ENCODE measurements around the gene ASXL1. TPM values are rescaled to one million over a fixed set of nuclear protein-coding genes. Genes with fewer than 3 reads are reported as not detected.

Gene ASXL1
- total RNA-seq, 4 donors from 2014 or later = 43.5 to 79.8 (median 58.4) TPM

DNA sequence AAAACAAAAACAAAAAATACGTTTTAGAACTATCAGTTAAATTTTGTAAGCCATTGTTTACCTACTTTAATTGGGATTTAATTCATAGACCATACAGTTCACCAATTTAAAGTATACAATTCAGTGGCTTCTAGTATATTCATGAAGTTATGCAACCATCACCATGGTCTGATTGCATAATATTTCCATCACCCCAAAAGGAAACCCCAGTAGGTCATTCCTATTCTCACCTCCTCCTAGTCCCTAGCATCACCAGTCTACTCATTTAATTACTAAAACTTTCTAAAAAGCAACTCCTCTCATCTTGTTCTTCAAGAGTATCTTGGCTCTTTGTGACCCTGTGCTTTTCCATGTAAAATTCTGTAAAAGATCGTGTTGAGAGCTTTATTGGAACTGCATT, 60.2 kb downstream of the ASXL1 start:
- Histone ChIP-seq H3K4me1 (peaks cover 0 to 35% (median 0%) of the 10 kb centered on the region in 3 donors), H3K9me3 (no peaks in the 10 kb centered on the region), H3K36me3 (no peaks in the 10 kb centered on the region), H3K27me3 (no peaks in the 10 kb centered on the region), H3K27ac (no peak overlapping the region), H3K4me3 (no peak overlapping the region)
- TF ChIP-seq, protein P1, sequence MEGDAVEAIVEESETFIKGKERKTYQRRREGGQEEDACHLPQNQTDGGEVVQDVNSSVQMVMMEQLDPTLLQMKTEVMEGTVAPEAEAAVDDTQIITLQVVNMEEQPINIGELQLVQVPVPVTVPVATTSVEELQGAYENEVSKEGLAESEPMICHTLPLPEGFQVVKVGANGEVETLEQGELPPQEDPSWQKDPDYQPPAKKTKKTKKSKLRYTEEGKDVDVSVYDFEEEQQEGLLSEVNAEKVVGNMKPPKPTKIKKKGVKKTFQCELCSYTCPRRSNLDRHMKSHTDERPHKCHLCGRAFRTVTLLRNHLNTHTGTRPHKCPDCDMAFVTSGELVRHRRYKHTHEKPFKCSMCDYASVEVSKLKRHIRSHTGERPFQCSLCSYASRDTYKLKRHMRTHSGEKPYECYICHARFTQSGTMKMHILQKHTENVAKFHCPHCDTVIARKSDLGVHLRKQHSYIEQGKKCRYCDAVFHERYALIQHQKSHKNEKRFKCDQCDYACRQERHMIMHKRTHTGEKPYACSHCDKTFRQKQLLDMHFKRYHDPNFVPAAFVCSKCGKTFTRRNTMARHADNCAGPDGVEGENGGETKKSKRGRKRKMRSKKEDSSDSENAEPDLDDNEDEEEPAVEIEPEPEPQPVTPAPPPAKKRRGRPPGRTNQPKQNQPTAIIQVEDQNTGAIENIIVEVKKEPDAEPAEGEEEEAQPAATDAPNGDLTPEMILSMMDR (IDR thresholded peaks at IDR 0.05) = no peak
- no peak for TF ChIP-seq POLR2A (IDR thresholded peaks at IDR 0.05)
- no peak for TF ChIP-seq POLR2AphosphoS5 (IDR thresholded peaks at IDR 0.05)
- no peak for TF ChIP-seq EP300 (IDR thresholded peaks at IDR 0.05)
- 85 to 88% methylated on average over 2 of the region's 2 CpGs for WGBS, 2 donors (ENCODE audit: low coverage in 1 of 2)
- ATAC-seq = no peak

DNA sequence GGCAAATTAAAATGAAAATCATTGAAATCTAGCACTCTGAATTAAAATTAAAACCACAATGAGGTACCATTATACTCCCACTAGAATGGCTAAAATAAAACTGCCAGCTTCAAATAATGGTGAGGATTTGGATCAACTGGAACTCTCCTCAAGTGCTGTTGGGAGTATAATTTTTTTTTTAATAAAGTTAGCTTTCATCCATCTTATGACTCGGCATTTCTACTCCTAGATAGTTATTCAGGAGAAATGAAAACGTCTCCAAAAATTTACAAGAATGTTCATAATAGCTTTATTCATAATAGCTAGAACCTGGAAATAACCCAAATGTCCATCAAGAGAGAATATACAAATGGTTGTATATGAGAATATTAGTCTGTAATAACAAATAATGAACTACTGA, 63.2 kb downstream of the ASXL1 start:
- Histone ChIP-seq H3K4me1 (peaks cover 0 to 18% (median 0%) of the 10 kb centered on the region in 3 donors), H3K27ac (no peak overlapping the region), H3K27me3 (no peaks in the 10 kb centered on the region), H3K9me3 (no peaks in the 10 kb centered on the region), H3K36me3 (no peaks in the 10 kb centered on the region), H3K4me3 (no peak overlapping the region)
- TF ChIP-seq EP300 (IDR thresholded peaks at IDR 0.05) (no peak), POLR2AphosphoS5 (IDR thresholded peaks at IDR 0.05) (no peak), POLR2A (IDR thresholded peaks at IDR 0.05) (no peak)
- 14 to 27% methylated on average over 2 of the region's 2 CpGs for WGBS, 2 donors (ENCODE audit: low coverage in 1 of 2)
- ATAC-seq = no peak

DNA sequence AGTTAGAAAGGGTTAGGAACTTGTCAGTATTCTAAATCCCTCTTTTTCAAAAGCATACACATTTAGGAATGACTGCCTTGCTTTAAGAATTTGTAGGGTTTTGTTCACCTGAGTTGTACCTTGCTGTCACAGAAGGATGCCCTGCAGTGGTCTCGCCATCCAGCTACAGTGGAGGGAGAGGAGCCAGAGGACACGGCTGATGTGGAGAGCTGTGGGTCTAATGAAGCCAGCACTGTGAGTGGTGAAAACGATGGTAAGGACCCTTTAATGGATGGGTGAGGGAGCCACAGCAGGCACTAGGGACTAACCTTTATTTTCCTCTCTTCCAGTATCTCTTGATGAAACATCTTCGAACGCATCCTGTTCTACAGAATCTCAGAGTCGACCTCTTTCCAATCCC, 69.9 kb downstream of the ASXL1 start:
- 82 to 90% methylated on average over 3 to 4 of the region's 6 CpGs for WGBS, 2 donors (ENCODE audit: low coverage in 1 of 2)
- TF ChIP-seq, protein P1 (IDR thresholded peaks at IDR 0.05) = no peak
- TF ChIP-seq POLR2A (IDR thresholded peaks at IDR 0.05) = no peak
- TF ChIP-seq EP300 (IDR thresholded peaks at IDR 0.05) = no peak
- TF ChIP-seq POLR2AphosphoS5 (IDR thresholded peaks at IDR 0.05) = no peak

DNA sequence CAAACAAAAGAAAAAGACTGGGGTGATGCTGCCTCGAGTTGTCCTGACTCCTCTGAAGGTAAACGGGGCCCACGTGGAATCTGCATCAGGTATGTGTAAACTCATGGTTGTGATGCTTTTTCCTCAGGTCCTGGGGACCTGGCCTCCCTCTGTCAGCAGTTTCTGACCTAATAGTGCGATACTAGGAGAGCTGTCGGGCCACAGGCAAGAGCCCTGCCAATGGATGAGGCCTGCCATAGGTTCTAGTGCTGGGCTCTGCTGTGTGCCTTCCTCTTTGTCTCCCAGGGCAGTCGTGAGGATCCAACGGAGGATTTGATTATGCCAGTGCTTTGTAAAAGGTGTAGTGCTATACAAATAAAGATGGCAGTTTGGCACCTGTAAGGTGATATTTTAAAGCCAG, 71.2 kb downstream of the ASXL1 start:
- peaks cover 7 to 71% of the 10 kb centered on the region in 2 donors for H3K36me3 ChIP-seq
- ATAC-seq = no peak
- no peaks in the 10 kb centered on the region for H3K4me1 ChIP-seq
- no peaks in the 10 kb centered on the region for H3K27me3 ChIP-seq
- no peak overlapping the region for H3K4me3 ChIP-seq
- no peak overlapping the region for H3K27ac ChIP-seq
- H3K9me3 ChIP-seq = no peaks in the 10 kb centered on the region
- 80 to 96% methylated on average over 2 to 3 of the region's 7 CpGs for WGBS, 2 donors (ENCODE audit: low coverage in 1 of 2)
- TF ChIP-seq POLR2A (IDR thresholded peaks at IDR 0.05) (no peak), EP300 (IDR thresholded peaks at IDR 0.05) (no peak), POLR2AphosphoS5 (IDR thresholded peaks at IDR 0.05) (no peak)
- TF ChIP-seq, protein P1 (IDR thresholded peaks at IDR 0.05) = no peak

More for the DNA sequence above, 69.9 kb downstream of the ASXL1 start:
- Histone ChIP-seq H3K27me3 (no peaks in the 10 kb centered on the region), H3K27ac (no peak overlapping the region), H3K36me3 (peaks cover 7 to 57% of the 10 kb centered on the region in 2 donors), H3K9me3 (no peaks in the 10 kb centered on the region), H3K4me3 (no peak overlapping the region), H3K4me1 (no peaks in the 10 kb centered on the region)
- ATAC-seq = no peak

DNA sequence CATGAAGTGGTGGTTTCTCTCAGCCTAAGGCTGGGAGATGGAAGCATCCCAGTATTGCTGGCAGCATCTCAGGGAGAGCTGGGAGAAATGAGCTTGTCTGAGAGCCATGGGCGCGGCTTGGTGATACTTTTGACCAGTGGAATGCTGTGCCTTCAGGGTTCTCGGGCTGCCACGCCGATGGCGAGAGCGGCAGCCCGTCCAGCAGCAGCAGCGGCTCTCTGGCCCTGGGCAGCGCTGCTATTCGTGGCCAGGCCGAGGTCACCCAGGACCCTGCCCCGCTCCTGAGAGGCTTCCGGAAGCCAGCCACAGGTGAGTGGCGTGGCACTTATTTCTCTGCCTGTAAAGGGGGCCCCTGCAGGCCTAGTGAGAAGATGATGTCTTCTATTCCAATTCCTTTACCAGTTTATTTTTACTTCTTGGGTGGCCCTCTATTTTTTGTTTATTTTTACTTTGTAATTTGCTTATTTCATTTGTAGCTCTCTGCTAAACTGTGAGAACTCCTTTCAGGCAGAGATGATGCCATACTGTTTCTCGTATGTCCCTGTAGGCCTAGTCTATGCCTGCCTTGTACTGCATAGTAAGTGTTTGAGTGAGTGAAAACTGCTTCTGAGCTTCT, 71.7 kb downstream of the ASXL1 start:
- Histone ChIP-seq H3K9me3 (no peaks in the 10 kb centered on the region), H3K4me3 (no peak overlapping the region), H3K36me3 (peaks cover 7 to 76% of the 10 kb centered on the region in 2 donors), H3K27ac (no peak overlapping the region), H3K4me1 (no peaks in the 10 kb centered on the region), H3K27me3 (no peaks in the 10 kb centered on the region)
- ATAC-seq = no peak
- WGBS, 2 donors (ENCODE audit: low coverage in 1 of 2) = 82 to 91% methylated on average over 4 to 5 of the region's 16 CpGs
- TF ChIP-seq EP300 (IDR thresholded peaks at IDR 0.05) (no peak), POLR2AphosphoS5 (IDR thresholded peaks at IDR 0.05) (no peak), POLR2A (IDR thresholded peaks at IDR 0.05) (no peak)
- TF ChIP-seq, protein P1 (IDR thresholded peaks at IDR 0.05) = no peak

Data from gastroesophageal sphincter (tissue), 4 donors.